Suppressor macrophage treated with lipopolysaccharide for 1 hour (primary cell): ENCODE measurements around the gene SLC8A1.

Experiments used
- DNase-seq, 3 donors: peaks; one replicate each; pipeline ENCODE4 v3.0.0-alpha.2; 2020 to 2022

The SLC8A1 gene

DNA sequence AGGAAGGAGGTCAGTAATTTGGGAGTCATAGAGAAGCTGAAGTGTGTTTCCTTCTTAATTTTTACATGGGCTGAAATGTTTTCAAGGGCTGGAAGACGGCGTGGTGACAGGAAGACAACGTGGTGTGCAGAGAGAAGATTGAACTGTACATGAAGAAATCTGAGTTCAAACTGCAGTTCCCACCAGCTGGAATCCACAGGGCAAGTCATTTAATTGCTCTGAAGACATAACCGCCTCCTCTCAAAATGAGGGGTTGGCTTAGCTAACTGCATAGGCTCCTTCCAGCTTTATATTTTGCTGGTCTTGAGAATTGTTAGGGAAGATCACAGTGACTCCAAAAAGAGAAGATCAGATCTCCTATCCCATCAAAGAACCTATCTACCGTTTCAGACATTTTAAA, 103.9 kb downstream of the SLC8A1 start:
- DNase-seq: no peak

- DNase-seq: no peak
These were observed 105.1 kb downstream of the SLC8A1 start for GRCh38 chr2:40346535-40347354.

- DNase-seq: no peak
These were observed 107.5 kb downstream of the SLC8A1 start for GRCh38 chr2:40344364-40344763.

- no peak for DNase-seq
These were observed 108.0 kb downstream of the SLC8A1 start for GRCh38 chr2:40343902-40344301.

DNA sequence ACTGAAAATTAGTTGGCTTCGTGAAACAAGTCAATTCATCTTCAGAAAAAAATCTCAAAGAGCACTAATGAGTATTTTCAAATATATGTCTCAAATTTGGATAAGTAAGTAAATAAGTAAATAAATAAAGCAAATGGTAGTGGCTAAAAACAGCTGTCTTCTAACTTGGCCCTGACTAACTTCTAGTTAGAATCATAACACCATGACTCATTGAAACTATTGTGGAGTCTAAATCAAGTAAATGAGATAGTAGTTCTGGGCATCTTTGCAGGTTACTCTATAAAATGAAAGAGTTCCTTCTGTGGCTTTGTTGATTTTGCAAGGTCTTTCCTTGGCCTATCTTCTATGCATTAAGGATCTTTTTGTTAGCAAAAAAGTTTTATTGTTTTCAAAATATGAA, 110.7 kb downstream of the SLC8A1 start:
- peak in 1 of 3 donors; percentile 25 for DNase-seq

GRCh38 chr2:40339026-40339425, 112.9 kb downstream of the SLC8A1 start:
- DNase-seq: no peak

GRCh38 chr2:40332191-40332826, 119.6 kb downstream of the SLC8A1 start:
- DNase-seq: peak; percentile 80 to 85 (median 85)

DNA sequence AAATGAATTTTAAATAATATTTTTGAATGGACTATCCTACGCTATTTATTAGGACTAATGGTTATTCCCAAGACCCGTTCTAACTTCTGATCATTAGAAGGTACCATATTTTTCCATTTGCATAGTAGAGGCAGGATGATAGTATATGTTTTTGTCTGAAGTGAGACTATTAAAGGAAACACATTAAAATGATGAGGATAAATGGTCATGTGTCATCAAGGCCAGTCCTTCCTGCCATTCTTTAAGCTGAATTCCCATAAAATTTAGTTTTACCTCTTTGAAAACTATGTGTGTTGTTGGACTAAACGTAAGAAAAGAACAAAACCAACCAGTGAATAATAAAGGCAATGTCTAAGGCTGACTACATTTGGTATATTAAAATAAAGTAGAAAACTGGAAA, 121.8 kb downstream of the SLC8A1 start:
- no peak for DNase-seq

GRCh38 chr2:40329739-40330030, 122.2 kb downstream of the SLC8A1 start:
- DNase-seq: no peak

GRCh38 chr2:40325116-40325515, 126.8 kb downstream of the SLC8A1 start:
- DNase-seq: no peak

- no peak for DNase-seq
These were observed 127.2 kb downstream of the SLC8A1 start for GRCh38 chr2:40324656-40325055.

DNA sequence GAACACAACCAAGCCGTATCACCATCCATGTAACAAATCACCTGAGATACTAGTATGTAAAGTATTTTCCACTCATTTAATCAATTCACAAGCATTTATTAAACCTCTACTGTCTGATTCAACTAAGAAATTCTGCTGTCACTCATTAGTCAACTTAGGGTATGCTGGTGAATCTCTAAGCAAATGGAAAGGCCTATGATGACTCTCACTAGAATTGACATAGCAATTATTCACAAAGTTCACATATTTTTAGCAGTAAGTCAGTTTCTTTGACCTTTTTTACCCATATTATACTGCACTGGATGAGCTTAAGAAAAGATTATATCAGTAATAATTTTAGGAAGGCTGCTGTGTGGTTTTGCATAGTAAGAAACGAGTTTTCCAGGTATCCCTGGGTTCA, 130.1 kb downstream of the SLC8A1 start:
- DNase-seq: no peak

DNA sequence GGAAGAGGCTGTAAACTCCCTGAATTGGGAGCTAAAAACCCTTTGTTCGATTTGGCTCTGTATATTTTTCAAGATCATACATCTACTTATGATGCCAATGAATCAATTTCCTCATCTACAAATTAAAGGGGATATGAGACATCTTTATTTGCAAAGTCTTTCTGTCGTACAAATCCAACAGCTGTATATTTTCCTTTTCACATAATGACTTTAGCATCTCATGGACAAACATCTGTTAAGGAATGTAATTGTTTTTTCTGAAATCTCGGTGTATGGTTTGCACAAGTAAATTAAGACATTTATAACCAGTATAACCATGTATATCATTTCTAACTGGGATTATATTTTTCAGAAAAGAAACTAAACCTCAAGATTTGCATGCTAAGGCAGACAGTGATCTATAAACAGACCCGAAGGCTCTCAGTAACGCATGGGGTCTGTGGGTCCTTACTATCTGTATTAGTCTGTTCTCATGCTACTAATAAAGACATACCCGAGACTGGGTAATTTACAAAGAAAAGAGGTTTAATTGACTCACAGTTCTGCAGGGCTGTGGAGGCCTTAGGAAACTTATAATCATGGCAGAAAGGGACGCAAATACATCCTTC, 130.8 kb downstream of the SLC8A1 start:
- no peak for DNase-seq

- no peak for DNase-seq
These were observed 133.0 kb downstream of the SLC8A1 start for GRCh38 chr2:40318921-40319320.

- DNase-seq: no peak
These were observed 134.1 kb downstream of the SLC8A1 start for GRCh38 chr2:40317761-40318160.

- no peak for DNase-seq
These were observed 134.8 kb downstream of the SLC8A1 start for GRCh38 chr2:40317046-40317445.

DNA sequence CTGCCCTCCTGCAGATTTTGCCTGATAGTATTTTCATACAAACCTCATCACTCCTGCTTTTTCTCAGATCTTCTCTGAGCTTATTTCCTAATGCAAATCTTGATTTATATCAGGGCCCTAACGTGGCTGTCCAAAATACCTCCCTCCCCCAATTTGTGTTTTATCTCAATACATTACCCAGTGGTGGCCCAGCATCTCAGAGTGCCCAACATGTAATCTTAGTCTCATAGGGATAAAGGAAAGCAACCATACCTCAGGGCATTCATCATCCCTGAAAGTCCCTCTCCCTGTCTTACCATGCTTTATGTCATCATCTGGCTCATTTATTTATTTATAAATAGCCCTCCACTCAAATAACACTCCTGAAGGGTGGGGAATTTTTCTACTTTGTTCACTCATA, 135.3 kb downstream of the SLC8A1 start:
- no peak for DNase-seq

- DNase-seq: no peak
These were observed 136.2 kb downstream of the SLC8A1 start for GRCh38 chr2:40315683-40316082.

DNA sequence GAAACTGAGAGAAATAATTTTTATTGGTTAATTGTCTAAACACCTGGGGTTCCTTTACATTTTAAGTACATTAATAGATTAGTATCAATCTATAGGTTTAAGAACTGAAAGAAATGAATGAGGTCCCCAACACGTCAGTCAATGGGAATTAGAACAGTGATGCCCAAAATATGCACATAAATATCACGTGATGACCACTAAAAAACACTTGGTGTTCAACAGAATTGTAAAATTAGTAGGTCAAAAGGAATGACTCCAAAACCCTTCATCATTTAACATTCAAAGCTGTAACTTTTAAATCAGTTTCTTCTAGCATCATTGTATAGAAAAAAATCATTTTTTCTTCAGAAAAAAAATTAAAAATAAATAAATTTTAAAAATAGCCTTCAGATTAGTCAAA, 140.9 kb downstream of the SLC8A1 start:
- no peak for DNase-seq

DNA sequence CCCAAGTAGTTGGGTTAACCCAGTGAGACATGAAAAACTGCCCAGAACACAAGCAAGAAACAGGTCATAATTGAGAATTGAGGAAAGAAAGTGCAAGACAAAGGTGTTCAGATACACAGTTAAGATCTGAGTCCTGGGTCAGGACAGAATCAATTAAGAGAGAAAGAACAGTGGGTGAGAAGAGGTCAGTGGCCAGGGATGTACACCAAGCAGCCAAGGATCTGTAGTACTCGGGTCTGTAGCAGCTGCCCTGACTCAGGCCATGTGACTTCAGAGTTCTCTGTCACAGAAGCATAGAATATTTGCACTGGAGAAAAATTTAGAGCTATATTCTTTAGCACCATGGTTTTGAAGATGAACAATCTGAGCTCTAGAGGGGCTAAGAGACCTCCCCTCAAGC, 141.6 kb downstream of the SLC8A1 start:
- no peak for DNase-seq

- no peak for DNase-seq
These were observed 147.6 kb downstream of the SLC8A1 start for GRCh38 chr2:40304340-40304739.

GRCh38 chr2:40303746-40304145, 148.1 kb downstream of the SLC8A1 start:
- DNase-seq: no peak

DNA sequence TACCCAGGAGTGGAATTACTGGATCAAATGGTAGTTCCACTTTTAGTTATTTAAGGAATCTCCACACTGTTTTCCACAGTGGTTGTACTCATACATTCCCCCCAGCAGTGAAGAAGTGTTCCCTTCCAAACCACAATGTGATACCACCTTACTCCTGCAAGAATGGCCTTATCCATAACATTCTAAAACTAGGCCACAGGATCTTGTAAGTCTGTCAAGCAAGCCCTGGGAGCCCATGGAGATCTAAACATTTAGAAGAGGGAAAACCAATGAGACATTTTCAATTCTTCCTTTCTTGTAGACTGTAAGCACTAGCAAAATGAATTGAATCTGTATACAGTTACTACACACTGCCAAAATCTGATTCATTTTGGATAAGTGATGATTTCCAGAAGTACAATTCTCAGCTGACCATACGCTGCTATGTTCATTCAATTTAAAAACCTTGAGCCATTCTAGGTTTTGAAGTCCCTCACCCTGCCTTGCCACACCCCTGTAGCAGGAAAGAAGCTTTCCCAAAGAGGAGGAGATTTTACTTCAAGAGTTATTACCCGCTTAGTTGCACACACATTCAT, 149.1 kb downstream of the SLC8A1 start:
- no peak for DNase-seq

GRCh38 chr2:40300391-40300790, 151.5 kb downstream of the SLC8A1 start:
- DNase-seq: no peak
